ENCODE measurements around the gene CMTM8.

DNA sequence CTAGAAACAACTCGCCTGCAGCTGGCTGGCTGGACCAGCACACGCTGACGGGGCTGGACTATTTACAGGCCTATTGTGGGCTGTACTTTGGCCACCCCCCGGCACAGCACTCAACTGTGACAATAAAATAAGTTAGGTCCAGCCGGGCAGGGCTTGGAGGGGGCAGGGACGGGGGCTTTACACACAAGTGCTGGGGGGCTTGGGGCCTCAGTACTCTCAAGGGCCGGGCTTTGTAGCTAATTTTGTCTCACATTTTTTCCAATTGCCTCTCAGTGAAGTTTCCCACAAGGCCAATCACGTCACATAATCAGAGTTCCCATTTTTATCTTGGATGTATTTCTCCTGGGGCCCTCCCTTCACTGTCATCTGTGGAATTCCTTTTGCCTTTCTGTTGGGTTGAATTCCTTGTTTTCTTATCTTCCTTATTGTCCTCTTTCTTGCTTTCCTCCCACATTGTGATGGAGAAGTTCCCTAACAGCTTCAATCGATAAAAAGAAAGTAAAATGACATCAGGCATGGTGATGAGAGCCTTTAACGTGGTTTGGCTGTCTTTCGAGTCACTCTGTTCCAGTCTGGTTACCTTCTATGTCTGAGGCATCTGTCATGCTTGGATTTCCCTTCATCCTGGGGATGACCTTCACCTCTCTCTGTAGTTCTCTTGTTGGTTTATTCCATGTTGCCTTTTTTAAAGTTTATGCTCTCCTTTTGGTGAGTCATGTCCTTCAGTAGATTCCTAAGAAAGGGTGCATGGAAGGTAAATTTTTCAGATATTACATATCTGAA is 109.1 kb downstream of the CMTM8 start:
- TF ChIP-seq, protein P1, sequence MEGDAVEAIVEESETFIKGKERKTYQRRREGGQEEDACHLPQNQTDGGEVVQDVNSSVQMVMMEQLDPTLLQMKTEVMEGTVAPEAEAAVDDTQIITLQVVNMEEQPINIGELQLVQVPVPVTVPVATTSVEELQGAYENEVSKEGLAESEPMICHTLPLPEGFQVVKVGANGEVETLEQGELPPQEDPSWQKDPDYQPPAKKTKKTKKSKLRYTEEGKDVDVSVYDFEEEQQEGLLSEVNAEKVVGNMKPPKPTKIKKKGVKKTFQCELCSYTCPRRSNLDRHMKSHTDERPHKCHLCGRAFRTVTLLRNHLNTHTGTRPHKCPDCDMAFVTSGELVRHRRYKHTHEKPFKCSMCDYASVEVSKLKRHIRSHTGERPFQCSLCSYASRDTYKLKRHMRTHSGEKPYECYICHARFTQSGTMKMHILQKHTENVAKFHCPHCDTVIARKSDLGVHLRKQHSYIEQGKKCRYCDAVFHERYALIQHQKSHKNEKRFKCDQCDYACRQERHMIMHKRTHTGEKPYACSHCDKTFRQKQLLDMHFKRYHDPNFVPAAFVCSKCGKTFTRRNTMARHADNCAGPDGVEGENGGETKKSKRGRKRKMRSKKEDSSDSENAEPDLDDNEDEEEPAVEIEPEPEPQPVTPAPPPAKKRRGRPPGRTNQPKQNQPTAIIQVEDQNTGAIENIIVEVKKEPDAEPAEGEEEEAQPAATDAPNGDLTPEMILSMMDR (IDR thresholded peaks at IDR 0.05) = no peak
- TF ChIP-seq POLR2A (IDR thresholded peaks at IDR 0.05) = no peak
